Mesenchymal stem cell (in vitro differentiated cells and primary cell): ENCODE results near the gene IFT122.

Source experiments
- DNase-seq: peaks from one replicate; pipeline ENCODE4 v3.0.0-alpha.2; 2013
- H2AFZ ChIP-seq: one replicate; pipeline ENCODE4 v1.6.1; 2013; ENCODE audit warnings: low read depth, mild to moderate bottlenecking, control low read depth, inconsistent platforms, low read length, moderate library complexity
- H2AK5ac ChIP-seq: 2 replicates; pipeline ENCODE4 v1.6.1; 2013; ENCODE audit warnings: low read length, moderate library complexity, mild to moderate bottlenecking, inconsistent platforms; ENCODE audit not compliant: severe bottlenecking
- H2BK120ac ChIP-seq: one replicate; pipeline ENCODE4 v1.6.1; 2013; ENCODE audit warnings: low read depth, mild to moderate bottlenecking, inconsistent platforms, low read length, moderate library complexity
- H2BK12ac ChIP-seq, 2 experiments: one replicate each; pipeline ENCODE4 v1.6.1; 2013; ENCODE audit warnings: inconsistent platforms in 2 of 2, low read length in 2 of 2, mild to moderate bottlenecking in 2 of 2, moderate library complexity in 2 of 2, control low read depth in 1 of 2
- H2BK15ac ChIP-seq: one replicate; pipeline ENCODE4 v1.6.1; 2013; ENCODE audit warnings: mild to moderate bottlenecking, low read depth, inconsistent platforms; ENCODE audit not compliant: poor library complexity, severe bottlenecking
- H2BK5ac ChIP-seq: 2 replicates; pipeline ENCODE4 v1.6.1; 2013; ENCODE audit warnings: low read depth, mild to moderate bottlenecking, low read length, control low read depth, inconsistent platforms; ENCODE audit not compliant: poor library complexity, severe bottlenecking
- H3K14ac ChIP-seq, 2 experiments: one replicate each; pipeline ENCODE4 v1.6.1; 2013; ENCODE audit warnings: inconsistent platforms in 2 of 2, low read length in 2 of 2, control low read depth in 1 of 2, mild to moderate bottlenecking in 1 of 2, moderate library complexity in 1 of 2
- H3K18ac ChIP-seq, 2 experiments: one replicate each; pipeline ENCODE4 v1.6.1; 2013; ENCODE audit warnings: inconsistent platforms in 2 of 2, low read length in 2 of 2, control low read depth in 1 of 2, low read depth in 1 of 2, mild to moderate bottlenecking in 1 of 2
- H3K23ac ChIP-seq, 2 experiments: one replicate each; pipeline ENCODE4 v1.6.1; 2013; ENCODE audit warnings: inconsistent platforms in 2 of 2, low read length in 2 of 2, mild to moderate bottlenecking in 2 of 2, moderate library complexity in 2 of 2, control low read depth in 1 of 2
- H3K27ac ChIP-seq: 2 replicates; pipeline ENCODE4 v1.5.1; 2013; ENCODE audit warnings: mild to moderate bottlenecking, moderate library complexity, low read length, control low read depth, inconsistent platforms; ENCODE audit not compliant: poor library complexity, severe bottlenecking
- H3K27me3 ChIP-seq, 2 experiments: 2 replicates each; pipeline versions ENCODE4 v1.6.1 to v1.7.0; 2013; ENCODE audit warnings: low read length in 2 of 2, mild to moderate bottlenecking in 2 of 2, moderate library complexity in 2 of 2, control low read depth in 1 of 2, inconsistent platforms in 1 of 2; ENCODE audit not compliant: control insufficient read depth in 1 of 2, insufficient read depth in 1 of 2
- H3K36me3 ChIP-seq, 2 experiments: 2 replicates each; pipeline versions ENCODE4 v1.6.1 to v1.7.0; 2013; ENCODE audit warnings: low read length in 2 of 2, control low read depth in 1 of 2, inconsistent platforms in 1 of 2, low read depth in 1 of 2, mild to moderate bottlenecking in 1 of 2; ENCODE audit not compliant: insufficient read depth in 2 of 2, control insufficient read depth in 1 of 2
- H3K4ac ChIP-seq, 2 experiments: one replicate each; pipeline ENCODE4 v1.6.1; 2013; ENCODE audit warnings: inconsistent platforms in 2 of 2, low read length in 2 of 2, mild to moderate bottlenecking in 2 of 2, moderate library complexity in 2 of 2, control low read depth in 1 of 2, low read depth in 1 of 2
- H3K4me1 ChIP-seq: 2 replicates; pipeline ENCODE4 v1.6.1; 2013; ENCODE audit warnings: low read depth, low read length, control low read depth; ENCODE audit not compliant: control insufficient read depth, insufficient read depth
- H3K4me2 ChIP-seq: 2 replicates; pipeline ENCODE4 v1.6.1; 2013; ENCODE audit warnings: low read length, mild to moderate bottlenecking, inconsistent platforms; ENCODE audit not compliant: poor library complexity, severe bottlenecking
- H3K4me3 ChIP-seq, 2 experiments: 2 replicates each; pipeline versions ENCODE4 v1.5.1 to v1.7.0; 2013; ENCODE audit warnings: low read length in 2 of 2, mild to moderate bottlenecking in 2 of 2, control low read depth in 1 of 2, low read depth in 1 of 2; ENCODE audit not compliant: insufficient read depth in 1 of 2
- H3K79me1 ChIP-seq: replicated peaks from 2 replicates; pipeline ENCODE4 v1.6.1; 2013; ENCODE audit warnings: mild to moderate bottlenecking, control low read depth, low read length, inconsistent platforms; ENCODE audit not compliant: poor library complexity, severe bottlenecking
- H3K9ac ChIP-seq: 2 replicates; pipeline ENCODE4 v1.7.0; 2013; ENCODE audit warnings: mild to moderate bottlenecking, low read length, moderate library complexity
- H3K9me3 ChIP-seq: 2 replicates; pipeline ENCODE4 v1.7.0; 2013; ENCODE audit warnings: mild to moderate bottlenecking, low read length; ENCODE audit not compliant: control insufficient read depth
- H4K8ac ChIP-seq: one replicate; pipeline ENCODE4 v1.6.1; 2013; ENCODE audit warnings: inconsistent platforms, mild to moderate bottlenecking, low read length, moderate library complexity
- H4K91ac ChIP-seq: one replicate; pipeline ENCODE4 v1.6.1; 2013; ENCODE audit warnings: mild to moderate bottlenecking, low read length, inconsistent platforms
- WGBS: methylation state at CpG from one replicate; pipeline ENCODE4 v1.1.7; 2013; ENCODE audit warnings: mixed read lengths; 5-methylcytosine and 5-hydroxymethylcytosine counted together

IFT122 gene

GRCh38 chr3:129416415-129416814, 23.6 kb upstream of the IFT122 start:
- H4K8ac ChIP-seq = peak overlapping the region; percentile 24
- no peak overlapping the region for H3K18ac ChIP-seq
- H3K9ac ChIP-seq = no peak overlapping the region
- H3K27me3 ChIP-seq = no peaks in the 10 kb centered on the region
- H3K4me3 ChIP-seq = no peak overlapping the region
- H3K4me2 ChIP-seq = no peak overlapping the region
- H2BK15ac ChIP-seq = no peak overlapping the region
- no peak overlapping the region for H2BK5ac ChIP-seq
- no peak overlapping the region for H3K4ac ChIP-seq
- no peak overlapping the region for H3K27ac ChIP-seq
- no peaks in the 10 kb centered on the region for H3K9me3 ChIP-seq
- no peak overlapping the region for H4K91ac ChIP-seq
- H3K14ac ChIP-seq = no peak overlapping the region
- H3K4me1 ChIP-seq = peaks cover 12% of the 10 kb centered on the region
- no peak overlapping the region for H2AK5ac ChIP-seq
- no peak overlapping the region for H2BK120ac ChIP-seq
- peak overlapping the region in 1 of 2 experiments; percentile 43 for H2BK12ac ChIP-seq
- H3K79me1 ChIP-seq = no peaks in the 10 kb centered on the region
- no peaks in the 10 kb centered on the region for H3K36me3 ChIP-seq
- DNase-seq = no peak
- H2AFZ ChIP-seq = no peak overlapping the region
- 89% methylated on average over 3 of the region's 4 CpGs for WGBS
- H3K23ac ChIP-seq = no peak overlapping the region

- no peak overlapping the region for H2AK5ac ChIP-seq
- H4K8ac ChIP-seq = no peak overlapping the region
- no peak overlapping the region for H2BK15ac ChIP-seq
- H2BK5ac ChIP-seq = no peak overlapping the region
- no peak overlapping the region for H3K18ac ChIP-seq
- H3K4me2 ChIP-seq = no peak overlapping the region
- no peaks in the 10 kb centered on the region for H3K9me3 ChIP-seq
- no peak overlapping the region for H2BK12ac ChIP-seq
- no peak overlapping the region for H2AFZ ChIP-seq
- no peak overlapping the region for H3K14ac ChIP-seq
- peaks cover 10% of the 10 kb centered on the region for H3K4me1 ChIP-seq
- WGBS = 36% methylated on average over 1 of the region's 1 CpG
- no peak overlapping the region for H3K27ac ChIP-seq
- H3K9ac ChIP-seq = no peak overlapping the region
- H3K23ac ChIP-seq = no peak overlapping the region
- H3K4me3 ChIP-seq = no peak overlapping the region
- H3K79me1 ChIP-seq = no peaks in the 10 kb centered on the region
- H3K27me3 ChIP-seq = no peaks in the 10 kb centered on the region
- H3K4ac ChIP-seq = no peak overlapping the region
- DNase-seq = peak; percentile 94
- no peaks in the 10 kb centered on the region for H3K36me3 ChIP-seq
- no peak overlapping the region for H2BK120ac ChIP-seq
- no peak overlapping the region for H4K91ac ChIP-seq
Measured at GRCh38 chr3:129417326-129417725, 22.7 kb upstream of the IFT122 start.

- Histone ChIP-seq H3K9ac (no peak overlapping the region), H3K27me3 (no peaks in the 10 kb centered on the region), H3K36me3 (no peaks in the 10 kb centered on the region), H3K23ac (peak overlapping the region in 1 of 2 experiments; percentile 14), H2AK5ac (no peak overlapping the region), H2BK120ac (peak overlapping the region; percentile 76), H4K91ac (peak overlapping the region; percentile 85), H3K9me3 (no peaks in the 10 kb centered on the region), H3K27ac (no peak overlapping the region), H3K4me3 (no peak overlapping the region), H3K79me1 (no peaks in the 10 kb centered on the region), H3K4ac (peak overlapping the region; percentile 64 to 83), H4K8ac (peak overlapping the region; percentile 80), H2BK12ac (peak overlapping the region; percentile 75 to 84), H2BK5ac (no peak overlapping the region), H3K4me1 (peaks cover 6% of the 10 kb centered on the region), H3K18ac (peak overlapping the region; percentile 66 to 80), H2BK15ac (peak overlapping the region; percentile 58), H3K4me2 (no peak overlapping the region), H3K14ac (no peak overlapping the region), H2AFZ (no peak overlapping the region)
- 89% methylated on average over 12 of the region's 14 CpGs for WGBS
- no peak for DNase-seq
Measured at GRCh38 chr3:129418041-129418973, 21.7 kb upstream of the IFT122 start.

- H3K36me3 ChIP-seq = no peaks in the 10 kb centered on the region
- H3K4me3 ChIP-seq = no peak overlapping the region
- no peak overlapping the region for H2BK120ac ChIP-seq
- H3K23ac ChIP-seq = no peak overlapping the region
- no peak overlapping the region for H3K27ac ChIP-seq
- H2BK5ac ChIP-seq = no peak overlapping the region
- no peak overlapping the region for H3K9ac ChIP-seq
- 77% methylated on average over 3 of the region's 4 CpGs for WGBS
- no peak overlapping the region for H2AFZ ChIP-seq
- no peak overlapping the region for H2BK15ac ChIP-seq
- H3K4me1 ChIP-seq = peaks cover 1% of the 10 kb centered on the region
- no peak overlapping the region for H2AK5ac ChIP-seq
- H3K4ac ChIP-seq = no peak overlapping the region
- no peaks in the 10 kb centered on the region for H3K9me3 ChIP-seq
- H3K14ac ChIP-seq = no peak overlapping the region
- no peak overlapping the region for H4K91ac ChIP-seq
- no peak overlapping the region for H4K8ac ChIP-seq
- H2BK12ac ChIP-seq = no peak overlapping the region
- no peaks in the 10 kb centered on the region for H3K27me3 ChIP-seq
- H3K4me2 ChIP-seq = no peak overlapping the region
- H3K18ac ChIP-seq = no peak overlapping the region
- H3K79me1 ChIP-seq = no peaks in the 10 kb centered on the region
- DNase-seq = no peak
Measured at GRCh38 chr3:129419476-129419875, 20.5 kb upstream of the IFT122 start.
